SK-N-SH treated with all-trans-retinoic acid at 6 μM for 48 hours (cell line): ENCODE results near the gene FAM240B.

ENCODE experiments used
- BACH2 ChIP-seq: fragments of 250-450 bp; sonication (Bioruptor Pico); IDR thresholded peaks from 2 replicates; pipeline ENCODE4 v1.9.0; 2021; ENCODE audit warnings: mild to moderate bottlenecking, borderline replicate concordance
- CSRNP3 ChIP-seq: fragments of 250-450 bp; sonication (Bioruptor Pico); IDR thresholded peaks from 2 replicates; pipeline ENCODE4 v1.5.1; 2021; ENCODE audit warnings: mild to moderate bottlenecking, moderate library complexity
- RARB ChIP-seq: fragments of 250-450 bp; sonication (Bioruptor Pico); IDR thresholded peaks from 2 replicates; pipeline ENCODE4 v1.8.0; 2021; ENCODE audit warnings: mild to moderate bottlenecking, moderate library complexity
- TOX ChIP-seq: fragments of 250-450 bp; sonication (Bioruptor Pico); IDR thresholded peaks from 2 replicates; pipeline ENCODE4 v1.8.0; 2021; ENCODE audit warnings: mild to moderate bottlenecking, moderate library complexity, borderline replicate concordance
- ZFP3 ChIP-seq: fragments of 250-450 bp; sonication (Bioruptor Pico); IDR thresholded peaks from 2 replicates; pipeline ENCODE4 v1.5.0; 2020; ENCODE audit warnings: mild to moderate bottlenecking, moderate library complexity
- ZFP30 ChIP-seq: fragments of 450-650 bp; formaldehyde crosslinking; IDR thresholded peaks from 2 replicates; pipeline ENCODE4 v1.5.0; 2022; ENCODE audit warnings: mild to moderate bottlenecking, moderate library complexity
- ZNF565 ChIP-seq: fragments of 450-650 bp; formaldehyde crosslinking; conservative IDR thresholded peaks from 2 replicates; pipeline ENCODE4 v1.5.0; 2020; ENCODE audit warnings: low read depth, mild to moderate bottlenecking, moderate library complexity

DNA sequence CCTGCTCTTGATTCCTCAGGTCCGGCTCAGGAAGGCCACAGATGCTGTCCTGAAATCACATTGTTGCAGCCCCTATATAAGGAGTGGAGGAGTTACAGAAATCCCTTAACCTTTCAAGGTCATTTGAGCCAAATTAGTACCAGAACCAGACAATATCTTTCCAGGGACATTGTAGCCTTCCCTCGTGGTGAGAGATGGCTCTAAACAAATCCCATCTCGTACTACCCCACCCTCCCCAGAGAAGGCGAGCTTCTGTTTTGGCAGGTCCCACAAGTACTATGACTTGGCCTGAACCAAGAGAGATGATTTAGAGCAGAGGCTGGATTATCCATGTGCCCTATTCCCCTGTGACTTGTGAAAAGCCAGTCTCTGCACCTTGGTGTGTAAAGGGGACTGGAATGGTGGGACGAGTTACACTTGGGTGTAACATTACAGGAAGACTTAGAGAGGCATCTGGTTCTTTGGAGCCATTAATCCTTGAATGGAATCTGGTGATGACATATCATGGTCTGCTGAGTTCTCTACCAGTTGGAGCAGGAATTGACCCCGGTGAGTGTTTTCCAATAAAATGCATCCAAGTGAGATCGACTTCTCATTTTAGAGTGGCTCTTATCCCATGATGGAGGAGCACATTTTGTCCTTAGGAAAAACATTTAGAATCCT is at the start of gene FAM240B:
- no peak for TF ChIP-seq CSRNP3
- TF ChIP-seq RARB (CRISPR knock-in tag): no peak
- TF ChIP-seq TOX (CRISPR knock-in tag): no peak
- no peak for TF ChIP-seq ZFP3 (CRISPR knock-in tag)
- no peak for TF ChIP-seq BACH2 (CRISPR knock-in tag)
- TF ChIP-seq ZFP30: no peak
- TF ChIP-seq ZNF565 (CRISPR knock-in tag): no peak
